Measurements from ENCODE around the gene LYPD6B. TPM values are rescaled to one million over a fixed set of nuclear protein-coding genes. Genes with fewer than 3 reads are reported as not detected.

The LYPD6B gene
- total RNA-seq, 1 experiment from 2014 or later: 2.0 TPM

DNA sequence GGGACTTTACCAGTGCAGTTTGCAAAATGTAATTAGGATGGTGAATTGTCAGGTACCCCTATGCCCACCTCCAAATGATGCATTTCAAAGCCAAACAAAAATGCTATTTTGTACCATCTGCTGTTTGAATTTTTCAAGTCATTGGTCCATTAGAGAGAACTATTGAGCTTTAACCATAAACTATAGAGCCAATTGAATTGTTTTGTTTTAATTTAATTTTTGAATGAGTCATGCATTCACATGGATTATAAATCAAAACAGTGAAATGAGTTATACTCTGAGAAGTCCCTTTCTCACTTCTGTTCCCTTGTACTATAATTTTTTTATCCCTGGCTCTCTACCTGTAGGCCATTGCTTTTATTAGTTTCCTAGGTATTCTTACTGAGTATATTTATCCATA, 151.3 kb downstream of the LYPD6B start:
- Histone ChIP-seq H2AFZ (ENCODE audit: low read length) (no peak overlapping the region), H3K79me1 (ENCODE audit: insufficient read depth, low read depth, low read length, poor library complexity, severe bottlenecking) (no peaks in the 10 kb centered on the region), H3K56ac (ENCODE audit: insufficient read length, low read depth, low read length) (no peak overlapping the region), H3K4ac (ENCODE audit: low read depth, low read length) (no peak overlapping the region), H2BK20ac (ENCODE audit: low read depth, low read length, poor library complexity, severe bottlenecking) (no peak overlapping the region), H3K14ac (ENCODE audit: insufficient read depth, low read length) (no peak overlapping the region), H3K27ac (ENCODE audit: insufficient read length, low read depth, low read length) (no peak overlapping the region), H3K9ac (ENCODE audit: extremely low read depth, insufficient read length, low read length) (no peak overlapping the region), H3K4me2 (ENCODE audit: insufficient read depth, insufficient read length, low read length) (no peak overlapping the region), H2BK120ac (ENCODE audit: low read depth, low read length, poor library complexity, severe bottlenecking) (no peak overlapping the region), H2AK5ac (ENCODE audit: insufficient read length, low read length) (no peak overlapping the region), H3K23ac (ENCODE audit: insufficient read length, low read depth, low read length) (no peak overlapping the region), H2BK5ac (ENCODE audit: insufficient read length, low read length) (no peak overlapping the region), H4K8ac (replicated peaks; ENCODE audit: insufficient read length, low read depth, low read length) (no peak overlapping the region), H3T11ph (ENCODE audit: low read length) (no peak overlapping the region), H4K5ac (ENCODE audit: insufficient read length, low read depth, low read length) (no peak overlapping the region), H4K91ac (ENCODE audit: insufficient read length, low read depth, low read length) (no peak overlapping the region), H3K18ac (ENCODE audit: insufficient read length, low read depth, low read length) (no peak overlapping the region), H4K20me1 (ENCODE audit: control insufficient read depth, insufficient read depth, insufficient read length) (no peaks in the 10 kb centered on the region), H3K9me3 (ENCODE audit: control insufficient read depth, low read depth, low read length) (no peaks in the 10 kb centered on the region), H2BK15ac (ENCODE audit: low read depth, low read length) (no peak overlapping the region), H3K79me2 (ENCODE audit: insufficient read depth, low read length) (no peaks in the 10 kb centered on the region), H2BK12ac (ENCODE audit: insufficient read length, low read depth, low read length) (no peak overlapping the region), H3K23me2 (ENCODE audit: insufficient read length, low read depth, low read length, poor library complexity, severe bottlenecking) (no peaks in the 10 kb centered on the region), H3K4me1 (ENCODE audit: insufficient read depth, low read length) (no peaks in the 10 kb centered on the region), H3K27me3 (ENCODE audit: insufficient read depth, low read length) (no peaks in the 10 kb centered on the region)
- DNase-seq: no peak
- Mint-ChIP-seq H3K27me3 (ENCODE audit: low read depth) (no peaks in the 10 kb centered on the region), H3K9me3 (no peaks in the 10 kb centered on the region), H3K36me3 (ENCODE audit: insufficient read depth in 1 of 3, low read depth in 3 of 3) (no peaks in the 10 kb centered on the region), H3K27ac (no peak overlapping the region), H3K4me3 (no peak overlapping the region), H3K4me1 (peaks cover 6 to 7% of the 10 kb centered on the region in 2 experiments)
- TF ChIP-seq, protein P1, sequence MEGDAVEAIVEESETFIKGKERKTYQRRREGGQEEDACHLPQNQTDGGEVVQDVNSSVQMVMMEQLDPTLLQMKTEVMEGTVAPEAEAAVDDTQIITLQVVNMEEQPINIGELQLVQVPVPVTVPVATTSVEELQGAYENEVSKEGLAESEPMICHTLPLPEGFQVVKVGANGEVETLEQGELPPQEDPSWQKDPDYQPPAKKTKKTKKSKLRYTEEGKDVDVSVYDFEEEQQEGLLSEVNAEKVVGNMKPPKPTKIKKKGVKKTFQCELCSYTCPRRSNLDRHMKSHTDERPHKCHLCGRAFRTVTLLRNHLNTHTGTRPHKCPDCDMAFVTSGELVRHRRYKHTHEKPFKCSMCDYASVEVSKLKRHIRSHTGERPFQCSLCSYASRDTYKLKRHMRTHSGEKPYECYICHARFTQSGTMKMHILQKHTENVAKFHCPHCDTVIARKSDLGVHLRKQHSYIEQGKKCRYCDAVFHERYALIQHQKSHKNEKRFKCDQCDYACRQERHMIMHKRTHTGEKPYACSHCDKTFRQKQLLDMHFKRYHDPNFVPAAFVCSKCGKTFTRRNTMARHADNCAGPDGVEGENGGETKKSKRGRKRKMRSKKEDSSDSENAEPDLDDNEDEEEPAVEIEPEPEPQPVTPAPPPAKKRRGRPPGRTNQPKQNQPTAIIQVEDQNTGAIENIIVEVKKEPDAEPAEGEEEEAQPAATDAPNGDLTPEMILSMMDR (conservative IDR thresholded peaks at IDR 0.05): no peak

All from H9 (cell line).